Upper lobe of left lung (tissue), 4 donors: ENCODE measurements around the gene DNAI7.

ENCODE experiments used
- EP300 ChIP-seq, 4 donors: sonication (generic); formaldehyde crosslinking; IDR thresholded peaks; one replicate each; pipeline ENCODE4 v1.5.1; 2017; ENCODE audit warnings: antibody characterized with exemption in 4 of 4, control low read depth in 2 of 4
- POLR2A ChIP-seq, 4 donors: fragments of 450-650 bp; IDR thresholded peaks; one replicate each; pipeline ENCODE4 v1.5.1; 2016 to 2017; ENCODE audit warnings: antibody characterized with exemption in 4 of 4, mild to moderate bottlenecking in 2 of 4
- TF ChIP-seq, protein P1 (sequence below), 6 experiments: fragments of 450-650 bp in 4 of 6; fragments of 200-600 bp in 2 of 6; sonication (generic) in 2 of 6; IDR thresholded peaks; one replicate each; pipeline ENCODE4 v1.5.1; 2016 to 2019; ENCODE audit warnings: antibody characterized with exemption in 6 of 6

DNA sequence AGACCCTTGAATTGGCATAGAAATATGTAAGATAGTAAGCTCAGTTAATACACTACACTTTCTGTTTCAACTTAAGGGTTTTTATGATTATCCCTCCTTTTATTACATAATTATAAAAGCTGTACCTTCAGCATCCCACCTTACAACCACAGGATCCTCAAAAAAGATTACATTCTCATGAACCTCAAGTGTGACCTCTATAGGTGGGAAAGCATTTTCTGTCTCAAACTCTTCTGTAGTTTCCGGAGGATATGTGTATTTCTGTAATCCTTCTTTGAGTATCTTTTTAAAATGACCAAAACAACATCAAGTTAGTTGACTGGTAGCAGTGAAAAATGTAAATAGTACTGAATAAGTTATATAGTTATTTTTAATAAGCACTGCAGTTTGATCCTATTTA lies 75.9 kb downstream of the DNAI7 start:
- TF ChIP-seq POLR2A (IDR thresholded peaks at IDR 0.05): no peak
- no peak for TF ChIP-seq EP300 (IDR thresholded peaks at IDR 0.05)
- TF ChIP-seq, protein P1, sequence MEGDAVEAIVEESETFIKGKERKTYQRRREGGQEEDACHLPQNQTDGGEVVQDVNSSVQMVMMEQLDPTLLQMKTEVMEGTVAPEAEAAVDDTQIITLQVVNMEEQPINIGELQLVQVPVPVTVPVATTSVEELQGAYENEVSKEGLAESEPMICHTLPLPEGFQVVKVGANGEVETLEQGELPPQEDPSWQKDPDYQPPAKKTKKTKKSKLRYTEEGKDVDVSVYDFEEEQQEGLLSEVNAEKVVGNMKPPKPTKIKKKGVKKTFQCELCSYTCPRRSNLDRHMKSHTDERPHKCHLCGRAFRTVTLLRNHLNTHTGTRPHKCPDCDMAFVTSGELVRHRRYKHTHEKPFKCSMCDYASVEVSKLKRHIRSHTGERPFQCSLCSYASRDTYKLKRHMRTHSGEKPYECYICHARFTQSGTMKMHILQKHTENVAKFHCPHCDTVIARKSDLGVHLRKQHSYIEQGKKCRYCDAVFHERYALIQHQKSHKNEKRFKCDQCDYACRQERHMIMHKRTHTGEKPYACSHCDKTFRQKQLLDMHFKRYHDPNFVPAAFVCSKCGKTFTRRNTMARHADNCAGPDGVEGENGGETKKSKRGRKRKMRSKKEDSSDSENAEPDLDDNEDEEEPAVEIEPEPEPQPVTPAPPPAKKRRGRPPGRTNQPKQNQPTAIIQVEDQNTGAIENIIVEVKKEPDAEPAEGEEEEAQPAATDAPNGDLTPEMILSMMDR (IDR thresholded peaks at IDR 0.05): no peak
